ENCODE measurements around the gene ICAM2.

- TF ChIP-seq CTCF (IDR thresholded peaks at IDR 0.05) = peak; percentile 60
- TF ChIP-seq ZFX (IDR thresholded peaks at IDR 0.05; ENCODE audit: borderline replicate concordance) = no peak
Measured at GRCh38 chr17:64063766-64064224, 43.4 kb upstream of the ICAM2 start.

All from 22Rv1 (cell line).